ENCODE measurements around the gene TSPAN2.

DNA sequence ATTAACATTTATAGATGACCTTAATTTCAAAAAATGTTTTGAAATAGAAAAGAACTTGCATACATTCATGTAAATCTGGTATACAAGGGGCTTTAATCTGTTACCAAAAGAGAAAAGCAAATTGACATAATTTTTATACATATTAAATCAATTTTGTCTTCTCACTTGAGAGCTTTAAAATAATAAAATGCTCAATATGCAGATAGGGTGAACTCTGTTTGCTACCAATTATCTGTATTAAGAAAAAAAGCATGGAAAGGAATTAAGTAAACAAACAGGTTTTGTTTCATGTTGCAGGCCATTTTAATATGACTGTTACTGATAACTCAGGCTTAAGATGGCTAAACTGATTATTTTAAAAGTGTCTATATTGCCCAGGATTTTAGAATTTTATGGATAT lies 65.7 kb downstream of the TSPAN2 start:
- TF ChIP-seq ESRRG (CRISPR knock-in tag; IDR thresholded peaks at IDR 0.05) = no peak
- TF ChIP-seq ARNTL (CRISPR knock-in tag; IDR thresholded peaks at IDR 0.05; ENCODE audit: borderline replicate concordance, low read depth) = no peak
- TF ChIP-seq, protein P1, sequence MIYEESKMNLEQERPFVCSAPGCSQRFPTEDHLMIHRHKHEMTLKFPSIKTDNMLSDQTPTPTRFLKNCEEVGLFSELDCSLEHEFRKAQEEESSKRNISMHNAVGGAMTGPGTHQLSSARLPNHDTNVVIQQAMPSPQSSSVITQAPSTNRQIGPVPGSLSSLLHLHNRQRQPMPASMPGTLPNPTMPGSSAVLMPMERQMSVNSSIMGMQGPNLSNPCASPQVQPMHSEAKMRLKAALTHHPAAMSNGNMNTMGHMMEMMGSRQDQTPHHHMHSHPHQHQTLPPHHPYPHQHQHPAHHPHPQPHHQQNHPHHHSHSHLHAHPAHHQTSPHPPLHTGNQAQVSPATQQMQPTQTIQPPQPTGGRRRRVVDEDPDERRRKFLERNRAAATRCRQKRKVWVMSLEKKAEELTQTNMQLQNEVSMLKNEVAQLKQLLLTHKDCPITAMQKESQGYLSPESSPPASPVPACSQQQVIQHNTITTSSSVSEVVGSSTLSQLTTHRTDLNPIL (CRISPR knock-in tag; IDR thresholded peaks at IDR 0.05; ENCODE audit: low read depth) = no peak
- no peak for TF ChIP-seq OSR1 (CRISPR knock-in tag; IDR thresholded peaks at IDR 0.05)
- TF ChIP-seq ZFP30 (CRISPR knock-in tag; IDR thresholded peaks at IDR 0.05) = no peak
- TF ChIP-seq RARB (CRISPR knock-in tag; IDR thresholded peaks at IDR 0.05) = no peak
- TF ChIP-seq PATZ1 (CRISPR knock-in tag; IDR thresholded peaks at IDR 0.05; ENCODE audit: borderline replicate concordance) = no peak
- TF ChIP-seq SNAI2 (CRISPR knock-in tag; IDR thresholded peaks at IDR 0.05) = no peak
- no peak for TF ChIP-seq BACH2 (CRISPR knock-in tag; IDR thresholded peaks at IDR 0.05; ENCODE audit: borderline replicate concordance)
- TF ChIP-seq ZC3H10 (CRISPR knock-in tag; IDR thresholded peaks at IDR 0.05) = no peak
